Myocyte (in vitro differentiated cells): Measurements from ENCODE around the gene MED12L. TPM values are rescaled to one million over a fixed set of nuclear protein-coding genes. Genes with fewer than 3 reads are reported as not detected.
"Not testable (repeated sequence)": the region's sequence is repeated elsewhere in the genome, so short reads cannot be mapped to it uniquely, and the experiment has no call there.

ENCODE experiments used
- DNase-seq: peaks from one replicate; pipeline ENCODE4 v3.0.0-alpha.2; 2012; ENCODE audit warnings: low read depth
- polyA plus RNA-seq: library from polyadenylated mRNA; unstranded; fragments of >200 nt; gene quantifications from one replicate; pipeline ENCODE4 v1.2.1, GENCODE V29; 2012; ENCODE audit warnings: missing spikeins
- total RNA-seq: library from RNA; depleted of rRNA; stranded (reverse); fragments of >200 nt; gene quantifications from 2 replicates; pipeline ENCODE4 v1.2.3, GENCODE V29; 2014

Gene MED12L
- 0.26 TPM in 1 of 2 replicates, not detected in the other for total RNA-seq
- polyA plus RNA-seq = 0.10 TPM

GRCh38 chr3:151085227-151085888 is at the start of gene MED12L:
MED12L (plus strand) TSS chr3:151085664; CDS start chr3:151086927, 1,263 bp downstream.
- DNase-seq = peak; percentile 52

GRCh38 chr3:151037746-151038477 is 47.6 kb upstream of the MED12L start:
- DNase-seq = peak; percentile 96

- DNase-seq = no peak
Measured at GRCh38 chr3:151044706-151045105, 40.8 kb upstream of the MED12L start.

- DNase-seq = no peak
Measured at GRCh38 chr3:151047636-151048035, 37.8 kb upstream of the MED12L start.

- no peak for DNase-seq
Measured at GRCh38 chr3:151051533-151051932, 33.9 kb upstream of the MED12L start.

- no peak for DNase-seq
Measured at GRCh38 chr3:151052346-151052745, 33.1 kb upstream of the MED12L start.

- no peak for DNase-seq
Measured at GRCh38 chr3:151052756-151053155, 32.7 kb upstream of the MED12L start.

GRCh38 chr3:151058740-151059139 is 26.7 kb upstream of the MED12L start:
- DNase-seq = peak; percentile 5

- DNase-seq = no peak
Measured at GRCh38 chr3:151062611-151063010, 22.9 kb upstream of the MED12L start.

- DNase-seq = no peak
Measured at GRCh38 chr3:151067158-151067557, 18.3 kb upstream of the MED12L start.

- not testable (repeated sequence) for DNase-seq
Measured at GRCh38 chr3:151072842-151073241, 12.6 kb upstream of the MED12L start.

- DNase-seq = no peak
Measured at GRCh38 chr3:151074256-151074655, 11.2 kb upstream of the MED12L start.

- no peak for DNase-seq
Measured at GRCh38 chr3:151075869-151076562, 9.4 kb upstream of the MED12L start.

GRCh38 chr3:151076626-151077025 is 8.8 kb upstream of the MED12L start:
- no peak for DNase-seq

GRCh38 chr3:151081082-151081481 is 4.4 kb upstream of the MED12L start:
- not testable (repeated sequence) for DNase-seq

GRCh38 chr3:151082880-151083838 is 2.3 kb upstream of the MED12L start:
- no peak for DNase-seq

- DNase-seq = no peak
Measured at GRCh38 chr3:151084893-151085226, 604 bp upstream of the MED12L start.

GRCh38 chr3:151085889-151086483 is 522 bp downstream of the MED12L start:
- DNase-seq = no peak

GRCh38 chr3:151086484-151087456 is 1.3 kb downstream of the MED12L start:
- DNase-seq = peak; percentile 79
